ENCODE data around the gene MIOS. TPM values are rescaled to one million over a fixed set of nuclear protein-coding genes. Genes with fewer than 3 reads are reported as not detected.

Gene MIOS
- total and polyA plus RNA-seq, 2 of the 8 experiments (the other 6 are each of a cell fraction or from before 2014, with no cell fraction given), result 15.5 to 50.7 TPM

DNA sequence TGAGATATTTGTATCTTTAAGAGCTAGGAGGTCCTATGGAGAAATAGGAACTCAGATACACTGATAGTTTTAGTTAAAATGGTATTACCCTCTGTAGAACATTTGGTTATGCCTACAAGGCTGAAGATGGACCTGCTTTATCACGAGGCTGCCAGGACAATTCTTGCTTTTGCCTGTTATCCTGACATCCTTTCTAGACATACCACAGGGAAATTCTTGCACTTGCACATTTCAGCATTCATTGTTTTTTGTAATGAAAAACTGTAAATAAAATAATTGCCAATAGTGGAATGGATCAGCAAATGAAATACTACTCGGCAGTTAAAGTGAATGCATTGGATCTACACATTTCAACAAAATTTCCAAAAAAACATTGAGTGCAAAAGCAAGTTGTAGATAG is 40.7 kb upstream of the MIOS start (continued):
- TF ChIP-seq, protein P1, sequence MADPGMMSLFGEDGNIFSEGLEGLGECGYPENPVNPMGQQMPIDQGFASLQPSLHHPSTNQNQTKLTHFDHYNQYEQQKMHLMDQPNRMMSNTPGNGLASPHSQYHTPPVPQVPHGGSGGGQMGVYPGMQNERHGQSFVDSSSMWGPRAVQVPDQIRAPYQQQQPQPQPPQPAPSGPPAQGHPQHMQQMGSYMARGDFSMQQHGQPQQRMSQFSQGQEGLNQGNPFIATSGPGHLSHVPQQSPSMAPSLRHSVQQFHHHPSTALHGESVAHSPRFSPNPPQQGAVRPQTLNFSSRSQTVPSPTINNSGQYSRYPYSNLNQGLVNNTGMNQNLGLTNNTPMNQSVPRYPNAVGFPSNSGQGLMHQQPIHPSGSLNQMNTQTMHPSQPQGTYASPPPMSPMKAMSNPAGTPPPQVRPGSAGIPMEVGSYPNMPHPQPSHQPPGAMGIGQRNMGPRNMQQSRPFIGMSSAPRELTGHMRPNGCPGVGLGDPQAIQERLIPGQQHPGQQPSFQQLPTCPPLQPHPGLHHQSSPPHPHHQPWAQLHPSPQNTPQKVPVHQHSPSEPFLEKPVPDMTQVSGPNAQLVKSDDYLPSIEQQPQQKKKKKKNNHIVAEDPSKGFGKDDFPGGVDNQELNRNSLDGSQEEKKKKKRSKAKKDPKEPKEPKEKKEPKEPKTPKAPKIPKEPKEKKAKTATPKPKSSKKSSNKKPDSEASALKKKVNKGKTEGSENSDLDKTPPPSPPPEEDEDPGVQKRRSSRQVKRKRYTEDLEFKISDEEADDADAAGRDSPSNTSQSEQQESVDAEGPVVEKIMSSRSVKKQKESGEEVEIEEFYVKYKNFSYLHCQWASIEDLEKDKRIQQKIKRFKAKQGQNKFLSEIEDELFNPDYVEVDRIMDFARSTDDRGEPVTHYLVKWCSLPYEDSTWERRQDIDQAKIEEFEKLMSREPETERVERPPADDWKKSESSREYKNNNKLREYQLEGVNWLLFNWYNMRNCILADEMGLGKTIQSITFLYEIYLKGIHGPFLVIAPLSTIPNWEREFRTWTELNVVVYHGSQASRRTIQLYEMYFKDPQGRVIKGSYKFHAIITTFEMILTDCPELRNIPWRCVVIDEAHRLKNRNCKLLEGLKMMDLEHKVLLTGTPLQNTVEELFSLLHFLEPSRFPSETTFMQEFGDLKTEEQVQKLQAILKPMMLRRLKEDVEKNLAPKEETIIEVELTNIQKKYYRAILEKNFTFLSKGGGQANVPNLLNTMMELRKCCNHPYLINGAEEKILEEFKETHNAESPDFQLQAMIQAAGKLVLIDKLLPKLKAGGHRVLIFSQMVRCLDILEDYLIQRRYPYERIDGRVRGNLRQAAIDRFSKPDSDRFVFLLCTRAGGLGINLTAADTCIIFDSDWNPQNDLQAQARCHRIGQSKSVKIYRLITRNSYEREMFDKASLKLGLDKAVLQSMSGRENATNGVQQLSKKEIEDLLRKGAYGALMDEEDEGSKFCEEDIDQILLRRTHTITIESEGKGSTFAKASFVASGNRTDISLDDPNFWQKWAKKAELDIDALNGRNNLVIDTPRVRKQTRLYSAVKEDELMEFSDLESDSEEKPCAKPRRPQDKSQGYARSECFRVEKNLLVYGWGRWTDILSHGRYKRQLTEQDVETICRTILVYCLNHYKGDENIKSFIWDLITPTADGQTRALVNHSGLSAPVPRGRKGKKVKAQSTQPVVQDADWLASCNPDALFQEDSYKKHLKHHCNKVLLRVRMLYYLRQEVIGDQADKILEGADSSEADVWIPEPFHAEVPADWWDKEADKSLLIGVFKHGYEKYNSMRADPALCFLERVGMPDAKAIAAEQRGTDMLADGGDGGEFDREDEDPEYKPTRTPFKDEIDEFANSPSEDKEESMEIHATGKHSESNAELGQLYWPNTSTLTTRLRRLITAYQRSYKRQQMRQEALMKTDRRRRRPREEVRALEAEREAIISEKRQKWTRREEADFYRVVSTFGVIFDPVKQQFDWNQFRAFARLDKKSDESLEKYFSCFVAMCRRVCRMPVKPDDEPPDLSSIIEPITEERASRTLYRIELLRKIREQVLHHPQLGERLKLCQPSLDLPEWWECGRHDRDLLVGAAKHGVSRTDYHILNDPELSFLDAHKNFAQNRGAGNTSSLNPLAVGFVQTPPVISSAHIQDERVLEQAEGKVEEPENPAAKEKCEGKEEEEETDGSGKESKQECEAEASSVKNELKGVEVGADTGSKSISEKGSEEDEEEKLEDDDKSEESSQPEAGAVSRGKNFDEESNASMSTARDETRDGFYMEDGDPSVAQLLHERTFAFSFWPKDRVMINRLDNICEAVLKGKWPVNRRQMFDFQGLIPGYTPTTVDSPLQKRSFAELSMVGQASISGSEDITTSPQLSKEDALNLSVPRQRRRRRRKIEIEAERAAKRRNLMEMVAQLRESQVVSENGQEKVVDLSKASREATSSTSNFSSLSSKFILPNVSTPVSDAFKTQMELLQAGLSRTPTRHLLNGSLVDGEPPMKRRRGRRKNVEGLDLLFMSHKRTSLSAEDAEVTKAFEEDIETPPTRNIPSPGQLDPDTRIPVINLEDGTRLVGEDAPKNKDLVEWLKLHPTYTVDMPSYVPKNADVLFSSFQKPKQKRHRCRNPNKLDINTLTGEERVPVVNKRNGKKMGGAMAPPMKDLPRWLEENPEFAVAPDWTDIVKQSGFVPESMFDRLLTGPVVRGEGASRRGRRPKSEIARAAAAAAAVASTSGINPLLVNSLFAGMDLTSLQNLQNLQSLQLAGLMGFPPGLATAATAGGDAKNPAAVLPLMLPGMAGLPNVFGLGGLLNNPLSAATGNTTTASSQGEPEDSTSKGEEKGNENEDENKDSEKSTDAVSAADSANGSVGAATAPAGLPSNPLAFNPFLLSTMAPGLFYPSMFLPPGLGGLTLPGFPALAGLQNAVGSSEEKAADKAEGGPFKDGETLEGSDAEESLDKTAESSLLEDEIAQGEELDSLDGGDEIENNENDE (IDR thresholded peaks at IDR 0.05; ENCODE audit: insufficient replicate concordance, low read length), result no peak
- TF ChIP-seq SRF (IDR thresholded peaks at IDR 0.05; ENCODE audit: low read depth, low read length) (no peak), CHD2 (IDR thresholded peaks at IDR 0.05; ENCODE audit: low read length) (no peak), KDM1A (IDR thresholded peaks at IDR 0.05; ENCODE audit: borderline replicate concordance, low read length) (no peak), POLR2A (IDR thresholded peaks at IDR 0.05; ENCODE audit: control extremely low read depth in 1 of 2, low read depth in 2 of 2, low read length in 2 of 2) (no peak), SUZ12 (IDR thresholded peaks at IDR 0.05; ENCODE audit: low read length) (no peak), BCL11A (IDR thresholded peaks at IDR 0.05; ENCODE audit: low read depth in 2 of 2, low read length in 2 of 2) (no peak), CHD1 (IDR thresholded peaks at IDR 0.05; ENCODE audit: low read depth, low read length) (no peak), BRCA1 (IDR thresholded peaks at IDR 0.05; ENCODE audit: low read depth, low read length) (no peak), JUND (IDR thresholded peaks at IDR 0.05; ENCODE audit: low read length) (no peak)
- TF ChIP-seq, protein P2, sequence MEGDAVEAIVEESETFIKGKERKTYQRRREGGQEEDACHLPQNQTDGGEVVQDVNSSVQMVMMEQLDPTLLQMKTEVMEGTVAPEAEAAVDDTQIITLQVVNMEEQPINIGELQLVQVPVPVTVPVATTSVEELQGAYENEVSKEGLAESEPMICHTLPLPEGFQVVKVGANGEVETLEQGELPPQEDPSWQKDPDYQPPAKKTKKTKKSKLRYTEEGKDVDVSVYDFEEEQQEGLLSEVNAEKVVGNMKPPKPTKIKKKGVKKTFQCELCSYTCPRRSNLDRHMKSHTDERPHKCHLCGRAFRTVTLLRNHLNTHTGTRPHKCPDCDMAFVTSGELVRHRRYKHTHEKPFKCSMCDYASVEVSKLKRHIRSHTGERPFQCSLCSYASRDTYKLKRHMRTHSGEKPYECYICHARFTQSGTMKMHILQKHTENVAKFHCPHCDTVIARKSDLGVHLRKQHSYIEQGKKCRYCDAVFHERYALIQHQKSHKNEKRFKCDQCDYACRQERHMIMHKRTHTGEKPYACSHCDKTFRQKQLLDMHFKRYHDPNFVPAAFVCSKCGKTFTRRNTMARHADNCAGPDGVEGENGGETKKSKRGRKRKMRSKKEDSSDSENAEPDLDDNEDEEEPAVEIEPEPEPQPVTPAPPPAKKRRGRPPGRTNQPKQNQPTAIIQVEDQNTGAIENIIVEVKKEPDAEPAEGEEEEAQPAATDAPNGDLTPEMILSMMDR (IDR thresholded peaks at IDR 0.05; ENCODE audit: control extremely low read depth in 1 of 3, insufficient read depth in 1 of 3, low read depth in 1 of 3, low read length in 3 of 3), result no peak

Data from H1 (cell line).